Stimulated activated CD8-positive, alpha-beta memory T cell treated with anti-CD3 and anti-CD28 coated beads, Interleukin-7, amount 100 ng/mL, for 24 hours (primary cell): ENCODE measurements around the gene FGD5.

Experiments
- DNase-seq: peaks from one replicate; pipeline ENCODE4 v3.0.0-alpha.2; 2020; ENCODE audit warnings: low read depth

FGD5 gene

DNA sequence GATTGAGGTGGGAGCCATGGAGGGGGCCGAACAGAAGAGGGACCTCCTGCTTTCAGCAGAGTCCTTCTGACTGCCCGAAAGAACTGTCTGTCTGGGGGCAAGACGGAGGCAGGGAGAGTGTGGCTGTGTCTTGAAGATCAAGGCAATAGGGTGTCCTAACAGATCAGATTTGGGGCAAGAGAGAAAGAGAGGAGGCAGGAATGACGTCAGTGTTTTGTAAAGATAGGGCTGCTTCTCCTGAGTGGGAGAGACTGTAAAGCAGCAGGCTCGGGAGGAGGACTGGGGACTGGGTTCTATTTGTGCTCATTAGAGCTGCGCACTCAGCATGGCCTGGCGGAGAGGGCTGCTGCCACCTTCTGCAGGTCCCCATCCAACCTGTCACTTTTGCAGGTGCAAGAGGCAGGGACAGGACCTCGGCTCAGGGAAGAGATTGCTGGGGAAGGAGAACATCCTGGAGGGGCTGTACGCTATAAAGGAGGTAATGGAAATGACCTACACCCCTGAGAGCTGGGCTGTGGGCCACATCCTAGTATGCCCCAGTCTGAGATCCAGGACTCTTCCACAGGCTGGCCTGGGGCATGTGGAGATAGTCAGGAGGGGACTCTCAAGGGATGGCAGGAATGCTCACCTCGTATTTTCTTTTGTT is 29.0 kb upstream of the FGD5 start:
- DNase-seq, result no peak

DNA sequence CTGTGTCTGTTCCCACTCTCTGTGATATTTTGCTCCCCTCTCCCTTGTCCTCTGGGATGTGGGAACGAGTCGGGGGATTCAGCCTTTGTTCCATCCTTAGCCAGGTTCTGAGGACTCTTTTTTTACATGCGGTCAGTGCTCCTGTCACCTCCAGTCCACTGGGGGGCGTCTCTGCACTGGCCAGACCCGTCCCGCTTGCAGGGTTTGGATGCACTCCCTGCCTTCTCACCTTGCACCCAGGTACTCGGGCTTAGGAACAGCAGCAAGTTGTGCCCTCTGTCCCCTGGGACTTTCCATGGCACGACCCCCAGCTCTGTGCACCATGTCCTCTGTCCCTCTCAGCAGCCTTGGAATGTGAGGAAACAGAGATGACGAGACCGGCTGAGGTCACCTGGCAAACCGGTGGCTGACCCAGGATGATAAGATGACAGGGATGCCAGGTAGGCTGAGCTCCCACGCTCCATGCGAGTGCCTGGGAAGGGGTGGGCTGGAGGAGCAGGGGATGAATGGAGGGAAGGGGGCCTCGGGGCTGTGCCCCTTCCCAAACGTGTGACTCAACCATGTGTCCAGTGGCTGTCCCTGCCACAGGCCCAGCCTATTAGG is 27.3 kb upstream of the FGD5 start:
- no peak for DNase-seq

DNA sequence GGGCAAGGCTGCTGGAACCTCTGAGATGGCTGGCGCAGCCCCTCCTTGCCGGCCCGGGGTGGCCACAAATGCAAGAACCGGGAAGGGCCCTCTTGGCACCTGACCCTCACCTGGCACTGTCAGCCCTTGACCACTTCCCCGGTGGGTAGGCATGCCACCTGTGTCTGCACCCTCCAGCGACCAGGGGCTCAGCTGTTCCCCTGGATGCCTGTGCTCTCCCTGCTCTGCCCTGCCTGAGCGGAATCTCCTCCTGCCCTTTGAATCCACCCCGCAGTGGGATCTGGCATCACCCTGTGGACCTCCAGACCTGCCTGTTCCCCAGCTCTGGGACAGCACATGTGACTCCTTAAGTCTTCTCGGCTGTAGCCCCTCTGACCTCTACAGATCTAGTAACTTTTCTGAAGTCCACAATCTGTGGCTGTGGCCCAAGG is 26.1 kb upstream of the FGD5 start:
- DNase-seq, result no peak

DNA sequence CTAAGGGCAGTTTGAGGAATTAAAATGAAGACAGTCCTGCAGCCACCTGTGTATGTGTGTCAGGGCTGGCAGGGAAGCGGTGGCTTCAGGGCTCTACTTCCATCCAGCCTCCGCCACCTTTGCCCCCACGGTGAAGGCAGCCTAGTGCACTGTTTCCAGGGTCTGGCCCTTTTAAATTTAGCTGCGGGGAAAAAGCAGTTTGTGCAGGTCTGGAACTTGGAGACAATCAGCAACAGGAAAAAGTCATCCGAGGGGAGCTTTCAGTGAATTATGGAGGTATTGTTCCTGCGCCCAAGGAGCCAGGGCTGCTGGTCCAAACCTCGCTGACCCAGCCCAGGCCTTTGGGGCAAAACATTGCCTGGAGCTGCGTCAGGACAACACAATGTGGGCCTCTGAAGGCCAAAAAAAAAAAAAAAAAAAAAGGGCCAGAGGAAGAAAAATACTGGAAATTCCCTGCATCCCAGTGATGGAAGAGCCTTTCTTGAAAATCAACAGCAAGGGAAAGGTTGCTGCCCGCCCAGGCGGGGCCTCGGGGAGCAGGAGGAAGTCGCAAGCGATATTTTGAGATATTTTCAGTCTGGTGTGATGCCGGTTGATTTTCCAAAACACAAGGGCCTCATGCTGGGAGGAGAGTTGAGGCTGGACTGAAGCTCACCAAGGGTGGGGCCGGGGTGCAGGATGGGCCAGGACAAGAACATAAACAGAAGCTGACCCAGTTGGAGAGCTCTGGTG is 25.5 kb upstream of the FGD5 start:
- DNase-seq, result no peak

DNA sequence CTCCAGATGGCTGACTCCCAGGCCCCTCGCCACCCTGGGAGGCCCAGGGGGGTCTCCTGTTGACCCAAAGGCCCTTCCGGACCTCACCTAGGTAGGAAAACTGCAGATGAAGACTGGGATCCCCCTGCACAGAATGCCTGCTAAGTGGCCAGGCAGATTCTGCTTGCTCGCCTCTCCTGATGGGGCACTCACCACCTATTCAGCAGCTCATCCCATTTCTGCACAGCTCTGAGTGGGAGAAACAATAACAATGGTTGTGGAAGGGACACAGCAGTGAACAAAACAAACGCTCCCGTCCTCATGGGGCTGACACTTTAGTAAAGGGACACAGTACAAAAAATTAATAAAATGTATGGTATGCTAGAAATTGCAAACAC is 24.9 kb upstream of the FGD5 start:
- no peak for DNase-seq

DNA sequence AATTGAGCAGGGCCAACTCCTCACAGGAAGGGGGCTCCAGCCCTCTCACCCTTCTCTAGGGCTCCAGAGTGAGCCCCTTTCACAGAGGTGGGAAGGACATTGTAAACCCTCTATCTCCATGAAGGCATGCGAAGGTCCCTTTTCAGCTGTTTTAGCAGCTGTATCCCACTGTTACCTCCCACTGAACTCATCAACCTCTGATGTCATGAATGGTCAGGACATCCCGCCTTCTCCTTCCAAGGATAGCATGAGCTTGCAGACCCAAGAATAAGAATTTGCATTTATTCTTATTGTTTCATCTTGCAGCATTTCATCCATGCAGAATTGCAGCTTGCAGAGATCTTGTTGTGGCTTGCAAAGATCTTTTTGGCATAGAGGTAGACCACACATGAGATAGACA is 24.3 kb upstream of the FGD5 start:
- no peak for DNase-seq

DNA sequence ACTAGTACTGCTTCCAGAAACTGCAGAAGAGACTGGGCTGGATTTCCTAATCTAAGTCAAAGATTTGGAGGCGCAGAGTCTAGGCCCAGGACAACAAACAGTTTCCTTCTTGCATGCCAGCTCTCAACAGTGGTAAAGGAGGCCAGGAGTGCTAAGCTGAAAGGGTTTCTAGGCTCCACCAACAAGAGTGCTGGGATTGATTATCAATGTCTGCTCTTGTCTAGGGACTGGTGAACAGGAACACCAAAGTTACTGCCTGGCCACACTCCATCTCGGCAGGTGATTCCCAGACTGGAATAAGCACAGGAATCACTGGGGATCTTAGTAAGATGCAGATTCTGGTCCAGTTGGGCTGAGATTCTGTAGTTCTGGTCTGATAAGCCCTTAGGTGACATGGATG is 22.8 kb upstream of the FGD5 start:
- no peak for DNase-seq

DNA sequence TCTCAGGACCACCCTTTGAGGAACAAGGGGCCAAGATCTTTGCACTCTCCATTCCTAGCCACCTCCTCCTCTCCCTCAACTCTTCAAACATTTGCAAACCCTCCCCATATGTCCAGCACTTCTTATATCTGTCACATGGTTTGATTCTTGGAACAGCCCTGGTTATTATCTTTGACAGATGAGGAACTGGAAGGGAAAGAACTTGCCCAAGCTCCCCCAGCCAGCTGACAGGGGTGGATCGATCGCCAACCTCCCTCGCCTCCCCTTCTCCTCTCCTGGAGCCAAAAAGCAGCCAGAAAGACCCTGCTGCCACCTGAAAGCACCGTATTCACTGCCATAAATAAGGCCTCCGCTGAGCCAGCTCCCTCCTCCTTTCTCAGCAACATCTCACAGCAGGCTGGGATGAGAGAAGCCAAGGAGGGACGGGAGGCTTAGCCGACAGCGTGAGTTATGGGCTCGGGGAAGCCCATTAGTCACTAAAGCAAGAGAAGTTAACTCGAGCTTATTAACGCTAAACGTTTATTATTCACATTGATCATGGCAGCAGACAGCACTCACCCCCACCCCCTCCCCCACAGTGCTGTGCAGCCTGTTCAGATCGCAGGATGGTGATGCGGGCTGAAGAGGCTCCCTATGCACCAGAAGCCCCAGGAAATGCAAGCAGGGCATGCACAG is 22.2 kb upstream of the FGD5 start:
- DNase-seq, result no peak

DNA sequence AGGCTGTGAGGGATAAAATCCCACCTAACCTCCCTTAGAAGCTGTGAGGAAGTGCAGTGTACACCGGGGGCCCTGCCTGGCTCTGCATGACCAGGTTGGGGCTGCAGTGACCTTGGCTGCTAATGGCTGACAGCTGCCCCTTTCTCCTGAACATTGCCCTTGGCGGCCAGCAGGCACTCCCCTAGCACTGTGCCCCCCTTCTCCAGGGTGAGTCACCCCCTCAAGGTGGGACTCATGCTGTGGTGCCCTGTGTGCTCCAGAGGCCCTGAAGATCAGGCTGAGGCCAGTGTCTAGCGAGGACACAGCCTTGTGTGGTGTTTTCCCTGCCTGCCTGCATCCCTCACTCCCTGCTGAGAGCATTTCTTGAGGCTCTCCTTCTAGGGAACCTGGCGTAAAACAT is 21.0 kb upstream of the FGD5 start:
- DNase-seq, result no peak

DNA sequence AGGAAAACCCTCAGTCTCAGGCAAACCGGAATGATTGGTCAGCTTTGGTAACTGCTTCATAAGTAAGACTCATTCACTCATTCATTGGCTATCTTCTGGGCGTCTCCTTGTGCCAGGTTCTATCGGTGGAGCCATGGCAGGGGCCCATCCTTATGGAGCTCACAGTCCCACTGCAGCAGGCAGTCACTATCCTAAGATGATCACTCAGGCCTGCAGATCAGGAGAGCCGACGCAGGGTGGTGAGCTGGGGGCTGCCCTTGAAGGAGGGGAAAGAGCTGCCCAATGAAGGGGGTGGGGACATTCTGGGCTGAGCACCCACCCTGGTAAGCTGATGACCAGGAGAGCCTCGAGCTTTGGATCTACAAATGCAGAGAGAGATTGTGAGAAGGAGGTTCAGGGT is 20.5 kb upstream of the FGD5 start:
- no peak for DNase-seq

DNA sequence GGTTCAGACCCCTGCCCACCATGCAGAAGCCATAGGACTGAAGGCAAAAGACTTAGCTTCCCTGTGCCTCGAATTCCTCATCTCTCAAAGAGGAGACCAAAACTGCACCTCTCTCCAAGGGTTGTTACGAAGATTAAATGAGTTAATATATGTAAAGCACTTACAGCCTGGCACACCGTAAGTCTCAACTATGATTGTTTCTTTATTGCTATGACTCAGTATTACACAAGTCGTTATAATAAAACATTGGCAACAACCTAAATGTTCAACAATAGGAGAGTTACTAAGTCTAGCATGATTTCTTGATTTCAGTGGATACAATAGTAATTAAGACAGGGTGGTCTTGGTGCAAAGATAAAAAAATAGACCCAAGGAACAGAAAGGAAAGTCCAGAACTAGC is 19.6 kb upstream of the FGD5 start:
- DNase-seq, result no peak

DNA sequence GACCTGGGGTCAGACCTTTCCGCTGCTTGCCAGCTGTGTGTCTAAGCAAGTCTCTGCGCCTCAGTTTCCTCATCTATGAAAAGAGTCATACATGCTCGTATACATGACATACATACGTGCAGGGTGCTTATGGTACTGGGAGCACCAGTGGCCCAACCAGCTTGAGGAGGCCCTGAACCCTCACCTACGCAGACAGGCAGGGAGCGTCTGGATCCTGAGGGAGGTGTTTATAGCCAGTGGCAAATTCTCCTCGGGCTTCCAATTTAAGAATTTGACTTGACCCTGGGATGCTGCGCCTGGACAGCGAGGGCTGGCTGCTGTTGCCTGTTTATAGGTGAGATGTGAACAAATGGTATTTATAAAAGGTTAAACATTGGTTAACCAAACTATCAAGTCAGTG is 17.7 kb upstream of the FGD5 start:
- DNase-seq, result no peak

DNA sequence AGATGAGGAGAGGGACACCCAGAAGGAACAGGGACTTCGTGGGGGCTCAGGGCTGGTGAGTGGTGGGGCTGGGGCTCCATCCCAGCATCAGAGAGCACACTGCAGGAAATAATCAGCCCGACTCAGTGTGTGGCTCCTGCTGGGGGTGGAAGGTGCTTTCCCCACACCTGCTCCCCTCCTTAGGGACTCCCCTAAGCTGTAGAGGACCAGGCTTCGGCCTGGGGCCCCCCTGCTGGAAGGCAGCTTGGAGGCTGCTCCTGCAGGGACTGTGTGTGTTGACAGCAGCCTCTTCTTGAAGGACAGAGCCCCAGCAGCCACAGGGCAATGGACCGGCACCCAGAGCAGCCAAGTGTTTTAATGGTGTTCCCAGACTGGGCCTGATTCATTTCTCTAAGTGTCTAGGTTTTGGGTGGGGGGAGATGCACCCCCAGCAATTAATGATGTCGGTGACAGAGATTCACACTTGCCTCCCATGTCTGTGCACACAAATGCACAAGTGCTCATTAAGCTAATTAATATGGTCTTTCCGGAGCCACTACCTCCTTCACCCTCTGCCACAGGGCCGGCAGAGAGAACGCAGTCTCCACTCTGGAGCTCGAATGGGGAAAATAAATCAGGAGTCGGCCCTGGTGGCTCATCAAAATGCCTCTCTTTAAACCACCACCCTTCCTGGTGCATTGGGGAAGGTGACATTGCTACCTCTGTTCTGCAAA is 16.9 kb upstream of the FGD5 start:
- no peak for DNase-seq

DNA sequence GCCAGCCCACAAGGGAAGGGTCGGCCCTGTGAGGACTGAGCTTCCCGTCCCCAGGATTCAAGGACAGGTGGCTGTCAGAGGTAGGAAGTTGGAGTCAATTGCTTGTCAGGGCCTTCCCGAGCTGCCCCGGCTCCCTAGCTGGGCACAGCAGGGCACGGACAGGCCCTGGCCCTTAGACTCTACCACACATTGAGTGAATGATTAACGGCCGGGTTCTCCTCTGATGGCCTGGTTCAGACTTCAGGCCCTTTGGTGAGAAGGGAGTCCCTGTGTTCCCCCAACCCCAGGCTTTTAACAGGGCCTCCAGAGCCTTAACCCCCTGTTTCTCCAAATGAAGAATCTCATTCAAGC is 16.4 kb upstream of the FGD5 start:
- DNase-seq, result no peak

DNA sequence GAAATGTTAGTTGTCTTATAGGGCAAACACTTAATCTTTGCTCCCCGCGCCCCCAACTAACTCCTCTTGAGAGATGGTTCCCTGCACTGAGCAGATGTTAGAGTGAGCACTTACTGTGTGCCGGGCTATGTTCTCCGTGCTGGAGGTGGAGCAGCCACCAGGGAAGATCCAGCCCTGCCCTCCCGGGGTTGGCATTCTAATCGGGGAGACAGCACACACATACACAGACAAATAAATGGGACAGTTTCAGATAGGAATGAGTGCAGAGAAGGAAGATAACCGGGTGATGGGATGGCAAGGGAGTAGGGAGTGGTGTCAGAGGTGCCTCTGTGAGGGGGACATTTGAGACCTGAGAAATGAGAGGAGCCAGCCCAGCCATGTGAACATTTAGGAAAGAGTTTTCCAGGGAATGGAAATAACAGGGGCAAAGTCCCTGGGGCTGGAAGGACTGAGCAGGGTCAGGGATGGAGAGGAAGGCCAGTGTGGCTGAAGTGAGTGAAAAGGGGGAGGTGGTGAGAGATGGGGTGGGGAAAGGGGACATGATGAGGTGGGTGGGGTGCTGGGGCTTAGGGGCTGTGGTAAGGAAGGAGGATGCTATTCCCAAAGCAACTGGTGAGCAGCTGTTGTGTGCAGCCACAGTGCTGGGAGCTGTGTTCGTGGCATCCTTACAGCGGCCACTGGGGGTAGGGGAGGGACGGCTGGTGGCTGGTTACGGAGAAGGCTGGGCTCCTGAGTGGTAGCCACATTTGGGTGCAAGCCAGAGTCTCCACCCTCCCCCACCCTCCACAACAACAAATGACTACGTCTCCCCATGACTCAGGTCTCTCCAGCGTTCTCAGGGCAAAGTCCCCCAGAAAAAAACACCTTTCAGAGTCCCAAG is 15.4 kb upstream of the FGD5 start:
- no peak for DNase-seq

DNA sequence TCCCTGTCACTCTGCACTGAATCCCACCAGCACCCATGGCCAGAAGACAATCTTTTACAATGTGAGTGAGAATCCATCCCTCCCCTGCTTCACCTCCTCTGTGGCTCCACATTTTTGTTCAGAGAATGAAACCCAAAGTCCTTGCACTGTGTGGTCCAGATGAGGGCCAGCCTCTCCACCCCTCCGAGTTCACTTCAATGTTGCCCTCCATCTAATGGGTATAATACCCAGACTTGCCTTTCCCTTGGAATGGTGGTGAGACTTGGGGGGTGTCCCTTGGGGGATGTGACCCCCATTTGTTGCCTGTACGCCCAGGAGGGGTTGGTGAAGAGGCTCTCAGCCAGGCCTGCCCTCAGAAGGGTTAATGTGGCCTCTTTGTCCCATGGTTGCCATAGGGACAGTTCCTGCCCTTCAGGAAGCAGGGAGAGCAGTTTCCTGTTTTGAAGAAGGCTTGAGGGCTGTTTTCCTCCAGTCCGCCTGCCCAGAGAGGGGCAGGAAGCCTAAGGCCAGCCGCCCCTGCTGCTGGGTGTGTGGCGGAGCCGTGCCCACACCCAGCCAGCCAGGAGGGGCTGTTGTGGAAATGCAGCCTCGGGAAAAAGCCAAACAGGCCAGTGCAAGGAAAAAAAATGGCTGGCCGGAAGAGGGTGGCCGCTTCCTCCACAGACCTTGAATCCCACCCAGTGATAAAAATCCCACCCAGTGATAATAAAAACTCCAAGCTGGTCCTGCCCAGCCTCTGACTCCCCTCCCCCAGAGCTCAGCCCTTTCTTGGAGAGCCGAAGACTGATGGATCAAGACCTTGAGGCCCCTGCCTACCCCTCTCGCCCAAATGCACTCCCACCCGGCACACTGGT is 14.6 kb upstream of the FGD5 start:
- DNase-seq, result no peak

DNA sequence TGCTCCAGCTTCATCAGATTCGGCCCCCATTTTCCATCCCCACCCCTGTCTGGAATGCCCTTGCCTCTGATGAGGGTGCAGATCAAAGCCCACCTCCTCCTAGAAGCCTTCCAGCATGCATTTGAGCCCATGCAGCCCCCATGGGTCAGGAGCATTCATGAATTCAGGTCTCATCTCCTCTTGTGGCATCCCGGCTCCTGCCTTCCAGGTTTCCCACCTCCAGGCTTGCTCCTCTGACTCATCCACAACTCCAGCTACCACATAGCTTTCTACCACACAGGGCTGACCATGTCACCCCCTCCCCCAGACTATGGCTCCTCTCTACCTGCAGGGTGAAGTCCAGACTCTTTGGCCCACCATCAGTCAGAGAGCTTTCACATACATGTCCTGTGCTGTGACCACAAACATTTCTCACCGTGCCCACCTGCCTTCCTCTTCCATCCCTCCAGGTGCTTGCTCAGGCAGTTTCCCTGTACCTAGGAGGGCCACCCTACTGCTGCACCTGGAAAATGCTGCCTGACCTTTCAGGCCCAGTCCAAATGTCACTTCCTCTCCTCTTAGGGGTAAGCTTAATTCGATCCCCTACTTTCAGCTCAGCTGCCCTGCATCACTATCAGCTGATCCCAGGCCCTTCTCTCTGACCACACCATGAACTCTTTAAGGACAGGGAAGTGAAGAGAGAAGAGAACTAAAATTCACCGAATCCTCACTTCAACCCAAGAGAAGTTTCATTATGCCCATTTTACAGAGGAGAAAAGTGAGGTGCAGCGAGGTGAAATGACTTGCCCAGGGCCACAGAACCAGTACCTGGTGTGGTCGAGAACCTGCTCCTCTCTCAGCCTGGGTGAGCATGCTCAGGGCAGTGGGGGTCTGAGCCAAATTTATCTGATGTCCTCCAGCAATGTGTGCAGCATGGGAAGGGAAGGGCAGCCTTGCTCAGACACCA is 13.7 kb upstream of the FGD5 start:
- DNase-seq, result no peak

DNA sequence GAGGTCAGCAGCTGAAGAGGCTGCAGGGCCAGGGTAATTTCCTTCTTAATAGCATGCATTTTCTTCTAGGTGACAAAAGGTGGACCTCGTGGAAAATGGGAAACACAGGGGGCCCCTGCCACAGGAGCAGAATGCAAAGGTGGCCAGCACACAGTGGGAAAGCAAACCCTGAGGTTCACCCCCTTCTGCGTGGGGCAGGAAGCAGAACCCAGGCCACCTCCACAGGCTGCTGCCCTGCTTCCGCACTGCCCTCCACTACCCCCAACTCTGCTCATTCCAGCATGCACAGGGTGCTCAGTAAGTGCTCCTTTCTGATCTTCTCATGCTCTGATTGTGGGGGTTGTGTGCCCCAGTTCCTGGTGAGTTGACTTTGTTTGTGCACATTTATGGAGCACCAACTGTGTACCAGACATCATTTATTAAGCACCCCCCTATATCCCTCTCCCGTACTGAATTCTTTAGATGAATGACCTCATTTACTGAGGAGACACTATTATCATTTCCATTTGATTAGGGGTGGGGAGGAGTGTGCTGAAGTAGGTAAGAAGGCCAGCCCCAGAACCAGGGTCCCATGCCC is 12.7 kb upstream of the FGD5 start:
- DNase-seq, result no peak

DNA sequence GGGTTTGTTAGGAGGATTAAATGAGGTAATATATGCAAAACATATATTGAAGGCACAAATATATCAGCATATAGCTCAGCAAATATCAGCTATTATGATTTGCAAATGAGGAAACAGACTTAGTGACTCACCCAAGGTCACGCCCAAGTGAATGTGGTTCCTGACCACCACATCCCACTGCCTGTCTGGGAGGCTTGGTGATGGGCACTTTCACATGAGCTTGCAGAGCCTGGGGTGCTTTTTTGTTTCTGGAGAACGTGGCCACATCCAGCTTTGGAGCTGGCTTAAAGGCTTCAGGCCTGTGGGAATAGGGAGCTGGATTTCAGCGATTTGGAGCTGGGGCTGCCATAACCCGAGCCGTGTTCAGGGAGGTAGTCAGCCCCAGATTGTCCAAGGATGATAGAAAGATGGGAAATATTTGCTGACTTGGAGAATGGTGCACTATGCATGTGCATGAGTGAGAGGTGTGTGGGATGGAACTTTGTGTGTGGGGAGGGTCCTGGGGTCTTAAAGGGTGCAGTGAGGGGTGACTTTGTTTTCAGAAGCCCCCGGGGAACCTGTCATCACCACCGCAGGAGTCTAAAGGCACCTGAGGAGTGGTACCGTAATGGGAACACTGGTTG is 12.0 kb upstream of the FGD5 start:
- DNase-seq, result no peak
